GM12891 (cell line): ENCODE data around the gene LARP1B.

Experiments
- PAX5 ChIP-seq: IDR thresholded peaks from 2 replicates; pipeline ENCODE4 v1.6.1; 2011; ENCODE audit warnings: low read length, moderate library complexity, mild to moderate bottlenecking; ENCODE audit not compliant: insufficient read depth, severe bottlenecking
- POLR2A ChIP-seq: IDR thresholded peaks from 2 replicates; pipeline ENCODE4 v1.6.1; 2011; ENCODE audit warnings: low read depth, low read length, control low read depth
- POLR2AphosphoS5 ChIP-seq: IDR thresholded peaks from 2 replicates; pipeline ENCODE4 v1.6.1; 2011; ENCODE audit warnings: low read depth, low read length, control low read depth
- TAF1 ChIP-seq: IDR thresholded peaks from 2 replicates; pipeline ENCODE4 v1.6.1; 2011; ENCODE audit warnings: low read depth, low read length, control low read depth

GRCh38 chr4:128155231-128155855 is 94.2 kb downstream of the LARP1B start:
- TF ChIP-seq POLR2AphosphoS5 (no peak), POLR2A (no peak), TAF1 (no peak), PAX5 (no peak)
